ENCODE measurements around the gene PRPF19. TPM values are rescaled to one million over a fixed set of nuclear protein-coding genes. Genes with fewer than 3 reads are reported as not detected.

PRPF19 gene
- 100 to 1,000 TPM; 107 to 116 TPM for total RNA-seq

DNA sequence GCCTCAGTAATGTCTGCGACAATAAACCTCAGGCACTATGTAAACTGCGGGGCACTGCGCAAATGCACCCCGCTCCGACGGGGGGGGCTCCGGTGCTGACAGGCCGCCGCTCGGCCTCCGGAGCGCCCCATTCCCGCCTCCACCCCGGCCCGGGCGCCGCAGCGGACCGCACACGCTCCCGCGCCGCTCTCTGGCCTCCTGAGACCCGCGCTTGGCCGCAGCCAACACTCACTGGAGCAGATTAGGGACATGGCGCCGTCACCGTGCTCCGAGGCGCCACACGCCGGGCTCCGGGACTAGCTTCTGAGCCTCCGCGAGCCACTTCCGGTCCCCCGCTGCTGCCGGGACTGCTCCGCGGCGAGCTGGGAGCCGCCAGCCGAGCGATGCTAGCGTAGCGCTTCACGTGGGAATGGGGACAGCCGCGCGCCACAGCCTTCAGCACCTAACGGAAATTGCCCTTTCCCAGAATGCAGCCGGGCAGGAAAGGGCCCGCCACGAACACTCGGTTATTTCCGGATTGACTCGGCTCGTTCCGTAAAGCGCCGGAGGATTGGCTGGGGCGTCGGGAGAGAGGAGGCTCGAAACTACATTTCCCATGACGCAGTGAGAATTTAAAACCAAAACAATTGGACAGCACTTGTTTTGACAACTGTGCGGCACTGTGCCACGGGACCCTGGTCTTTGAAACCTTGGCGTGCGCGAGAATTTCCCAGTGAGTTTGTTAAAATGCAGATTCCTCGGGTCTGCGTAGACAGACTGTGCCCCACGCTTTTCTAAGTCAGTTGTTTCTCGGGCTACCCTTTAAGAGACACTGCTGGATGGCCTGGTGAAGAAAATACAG, at the start of gene PRPF19:
Gene PRPF19 (minus strand): TSS at position 454 of the 841 bp plus-strand sequence. CDS start 203 bp downstream, at position 251.

DNA sequence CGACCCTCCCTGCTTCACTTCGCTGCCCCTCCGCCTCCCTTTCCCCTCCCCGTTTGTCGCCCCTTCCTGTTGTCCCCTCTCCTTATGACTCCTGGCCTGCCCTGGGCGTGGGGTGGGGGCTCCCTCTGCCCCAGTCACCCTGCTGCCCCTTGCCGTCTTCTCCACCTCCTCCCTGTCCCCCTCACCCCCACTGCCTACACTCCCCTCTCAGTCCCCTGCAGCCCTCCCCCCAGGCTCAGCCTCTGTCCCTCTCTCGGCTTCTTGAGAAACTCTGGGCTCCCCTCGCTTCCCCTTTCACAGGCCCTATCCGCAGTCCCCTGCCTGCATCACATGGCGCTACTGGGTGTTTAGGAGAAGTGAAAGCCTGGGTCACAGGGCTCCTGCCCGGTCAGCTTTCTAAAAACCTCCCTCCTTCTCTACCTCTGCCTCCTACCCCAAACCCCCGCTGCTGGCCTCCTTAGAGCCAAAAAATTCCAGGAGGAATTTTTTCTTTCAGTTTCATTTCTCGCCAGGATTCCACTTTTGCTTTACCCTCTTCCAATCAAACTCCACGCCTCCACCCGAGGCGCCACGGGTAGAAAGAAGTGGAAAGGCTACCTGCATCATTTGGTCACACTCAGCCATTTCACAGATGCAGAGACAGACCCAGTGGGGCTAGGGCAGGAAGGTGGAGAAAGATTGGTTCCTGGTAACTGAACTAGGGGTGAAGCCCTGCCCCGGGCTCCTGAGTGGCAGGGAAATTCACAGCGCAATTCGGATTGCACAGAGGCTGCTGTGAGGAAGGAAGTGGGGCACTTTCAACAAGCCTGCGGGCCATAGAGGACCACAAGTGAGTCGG, 45.7 kb upstream of the PRPF19 start, which contains the start of gene SLC15A3:
Gene SLC15A3 (minus strand): TSS at position 273 of the 838 bp plus-strand sequence. CDS start 625 bp downstream, outside the sequence.

DNA sequence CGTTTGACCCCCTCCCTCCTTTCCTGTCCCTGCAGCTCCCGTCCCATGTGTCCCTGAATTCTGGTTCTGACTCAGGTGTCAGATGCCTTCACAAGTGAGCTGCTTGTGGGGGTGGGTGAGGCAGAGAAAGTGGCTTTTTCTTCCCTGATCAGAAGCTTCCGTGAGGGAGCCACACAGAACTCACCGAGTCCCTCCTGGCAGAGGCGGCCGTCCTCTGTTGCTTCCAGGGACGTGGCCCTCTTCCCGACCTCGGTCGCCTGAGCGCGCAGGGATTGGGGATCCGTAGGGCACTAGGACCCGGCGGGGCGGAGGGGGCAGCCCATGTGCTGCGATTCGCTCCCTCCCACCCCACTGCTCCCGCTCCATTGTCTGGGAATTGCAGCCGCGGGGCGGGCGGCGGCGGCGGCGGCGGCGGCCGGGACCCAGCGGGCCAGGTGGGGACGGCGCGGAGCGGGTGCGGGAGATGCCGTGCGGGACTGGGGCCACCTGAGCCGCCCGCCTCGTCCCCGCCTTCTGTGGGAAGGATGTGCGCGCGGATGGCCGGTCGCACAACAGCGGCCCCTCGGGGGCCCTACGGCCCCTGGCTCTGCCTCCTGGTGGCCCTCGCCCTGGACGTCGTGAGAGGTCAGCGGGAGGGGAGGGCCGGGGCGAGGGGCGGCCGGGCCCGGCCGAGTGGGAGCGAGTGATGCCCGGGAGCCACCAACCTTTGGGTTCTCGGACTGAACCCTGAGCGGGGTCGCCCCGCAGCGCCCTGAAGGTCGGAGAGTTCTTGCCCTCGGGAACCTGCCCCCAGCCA, 17.9 kb upstream of the PRPF19 start, which contains the start of gene TMEM132A:
Gene TMEM132A (plus strand): TSS at position 351 of the 796 bp plus-strand sequence. CDS start 174 bp downstream, at position 525.

GRCh38 chr11:60913793-60914632, 7.6 kb upstream of the PRPF19 start, which contains the start of gene TMEM109:
Gene TMEM109, plus strand, starts transcription at chr11:60914158. Its CDS starts 5,536 bp downstream, at chr11:60919694.

DNA sequence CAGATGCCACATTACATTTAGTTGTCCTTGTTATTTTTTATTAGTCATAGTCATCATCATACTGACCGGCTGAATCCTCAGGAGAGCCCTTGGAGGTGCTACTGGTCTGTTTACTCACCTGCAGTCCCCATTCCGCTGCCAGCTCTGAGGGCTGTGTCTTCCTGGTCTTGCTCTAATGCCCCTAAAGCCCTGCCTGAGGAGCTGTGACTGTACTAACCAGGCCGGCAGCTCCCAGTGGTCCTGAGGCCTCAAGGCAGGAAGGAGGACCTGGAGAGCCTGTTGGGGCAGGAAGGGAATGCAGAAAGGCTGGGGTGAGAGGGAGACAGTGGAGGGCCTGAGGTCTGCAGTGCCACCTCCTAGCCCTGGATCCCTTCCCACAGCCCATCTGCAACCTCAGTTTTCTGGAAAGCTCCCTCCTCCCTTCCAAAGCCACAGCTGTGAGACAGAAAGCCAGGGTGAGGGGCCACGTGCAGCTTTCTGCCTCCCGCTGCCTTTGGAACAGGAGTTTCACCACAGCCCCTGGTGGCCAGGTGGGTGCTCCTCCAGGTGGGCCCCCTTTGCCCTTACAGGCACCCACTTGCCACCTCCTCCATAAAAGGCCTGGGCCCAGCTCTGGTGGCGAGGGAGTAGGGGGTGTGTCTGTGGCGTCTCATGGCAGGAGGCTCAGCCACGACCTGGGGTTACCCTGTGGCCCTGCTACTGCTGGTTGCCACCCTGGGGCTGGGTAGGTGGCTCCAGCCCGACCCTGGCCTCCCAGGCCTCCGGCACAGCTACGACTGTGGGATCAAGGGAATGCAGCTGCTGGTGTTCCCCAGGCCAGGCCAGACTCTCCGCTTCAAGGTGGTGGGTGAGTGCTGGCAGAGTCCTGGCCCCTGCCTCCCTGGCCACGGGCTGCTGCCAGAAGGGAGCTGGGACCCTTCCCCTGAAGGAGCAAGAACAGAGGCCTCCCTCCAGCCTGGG, 39.2 kb downstream of the PRPF19 start, which contains the start of gene ZP1:
Gene ZP1 (plus strand): TSS at position 632 of the 960 bp plus-strand sequence. CDS start 20 bp downstream, at position 652.

GRCh38 chr11:60855726-60856633, 50.4 kb downstream of the PRPF19 start, which contains the start of gene PTGDR2:
Gene PTGDR2, minus strand, starts transcription at chr11:60855950. Its CDS starts 2,228 bp downstream, at chr11:60853722.

GRCh38 chr11:60841797-60842667, 64.4 kb downstream of the PRPF19 start, which contains the start of gene CCDC86:
Gene CCDC86, plus strand, starts transcription at chr11:60842113. Its CDS starts 12 bp downstream, at chr11:60842125.

Other genes starting within 250 kb of the PRPF19 start
- gene MS4A8, start 207.0 kb downstream of the PRPF19 start, total RNA-seq, result not detected
- not detected for gene MS4A18, start 181.9 kb downstream of the PRPF19 start, total RNA-seq
- not detected for gene MS4A15, start 149.7 kb downstream of the PRPF19 start, total RNA-seq
- not detected for gene MS4A10, start 121.3 kb downstream of the PRPF19 start, total RNA-seq
- 10 to 100 TPM; 14.9 to 16.2 TPM for gene CCDC86, start 64.5 kb downstream of the PRPF19 start, total RNA-seq
- under 1 TPM; 0.70 to 0.91 TPM for gene PTGDR2, start 50.6 kb downstream of the PRPF19 start, total RNA-seq
- not detected for gene ZP1, start 39.0 kb downstream of the PRPF19 start, total RNA-seq
- 10 to 100 TPM; 89.6 to 93.6 TPM for gene TMEM109, start 7.6 kb upstream of the PRPF19 start, total RNA-seq
- under 1 TPM; 0.31 to 0.38 TPM for gene TMEM132A, start 17.9 kb upstream of the PRPF19 start, total RNA-seq
- gene SLC15A3, start 45.6 kb upstream of the PRPF19 start, total RNA-seq, result 1 to 10 TPM; 3.7 to 3.8 TPM
- 100 to 1,000 TPM; 349 to 352 TPM for gene CD6, start 65.1 kb upstream of the PRPF19 start, total RNA-seq
- 100 to 1,000 TPM; 393 to 405 TPM for gene CD5, start 195.9 kb upstream of the PRPF19 start, total RNA-seq

All from activated naive CD4-positive, alpha-beta T cell treated with anti-CD3 and anti-CD28 coated beads, Interleukin-2, amount 10 ng/mL, durations not matched to agents 5 hours and 36 hours (primary cell).